HG03045 (cell line): ENCODE results near the gene GGTA1.
"Not testable (repeated sequence)": the region's sequence is repeated elsewhere in the genome, so short reads cannot be mapped to it uniquely, and the experiment has no call there.

Source experiments
- ATAC-seq: cut with Tn5 transposase; IDR thresholded peaks from one replicate; pipeline ENCODE4 v1.9.1; 2021; ENCODE audit warnings: mild to moderate bottlenecking, moderate library complexity; ENCODE audit not compliant: unreplicated experiment

GGTA1 gene

DNA sequence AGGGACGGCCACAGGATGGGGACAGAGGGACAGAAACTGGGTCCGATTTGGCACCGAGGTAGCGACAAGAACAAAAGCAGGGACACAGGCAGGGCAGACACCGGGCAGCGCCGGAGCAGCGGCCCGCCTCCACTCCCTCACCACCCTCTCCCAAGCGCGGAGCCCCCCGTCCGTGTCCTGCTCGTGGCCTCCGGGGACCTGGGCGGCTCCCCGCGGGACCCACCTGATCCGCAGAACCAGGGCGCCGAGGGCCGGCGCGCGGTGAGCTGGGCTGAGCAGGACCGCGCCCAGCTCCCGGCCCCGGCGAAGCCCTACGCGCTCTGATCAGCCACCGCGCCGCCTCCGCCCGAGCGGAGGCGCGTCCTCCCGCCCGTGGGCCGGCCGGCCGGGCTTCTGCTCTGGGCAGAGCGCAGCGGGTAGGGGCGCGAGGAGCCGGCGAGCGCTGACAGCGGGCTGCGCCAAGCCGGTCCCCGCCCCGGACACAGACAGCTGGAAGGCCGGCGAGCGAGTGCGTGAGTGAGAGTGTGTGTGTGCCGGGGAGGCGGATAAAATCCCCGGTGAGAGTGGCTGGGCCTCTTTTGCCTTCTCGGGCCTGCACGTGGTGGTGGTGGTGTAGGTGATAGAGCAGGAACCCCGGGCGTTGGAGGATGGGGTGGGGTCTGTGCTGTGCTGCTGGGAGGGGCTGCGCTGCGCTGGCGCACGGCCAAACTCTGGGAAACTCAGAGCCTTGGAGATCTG lies at the start of gene GGTA1:
GGTA1 (minus strand) TSS at position 418 of the 738 bp plus-strand sequence. CDS start 31,922 bp downstream, outside the sequence.
- ATAC-seq = no peak

DNA sequence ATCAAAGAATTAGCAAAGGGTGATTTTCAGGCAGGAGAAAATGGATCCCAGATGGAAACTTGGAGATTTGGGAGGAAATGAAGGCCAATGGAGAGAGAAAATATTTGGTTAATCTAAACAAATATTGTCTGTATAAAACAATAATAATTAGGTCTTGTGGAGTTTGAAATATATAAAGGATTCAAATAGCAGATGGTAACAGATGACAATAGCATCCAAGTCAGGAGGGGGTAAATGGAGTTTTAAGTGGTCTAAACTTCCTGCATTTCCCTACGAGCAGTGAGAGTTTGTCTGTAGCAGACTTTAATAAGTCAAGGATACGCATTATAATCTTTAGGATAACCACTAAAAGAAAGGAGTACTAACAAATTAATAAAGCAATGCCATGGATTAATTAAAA lies 49.0 kb upstream of the GGTA1 start:
- no peak for ATAC-seq

DNA sequence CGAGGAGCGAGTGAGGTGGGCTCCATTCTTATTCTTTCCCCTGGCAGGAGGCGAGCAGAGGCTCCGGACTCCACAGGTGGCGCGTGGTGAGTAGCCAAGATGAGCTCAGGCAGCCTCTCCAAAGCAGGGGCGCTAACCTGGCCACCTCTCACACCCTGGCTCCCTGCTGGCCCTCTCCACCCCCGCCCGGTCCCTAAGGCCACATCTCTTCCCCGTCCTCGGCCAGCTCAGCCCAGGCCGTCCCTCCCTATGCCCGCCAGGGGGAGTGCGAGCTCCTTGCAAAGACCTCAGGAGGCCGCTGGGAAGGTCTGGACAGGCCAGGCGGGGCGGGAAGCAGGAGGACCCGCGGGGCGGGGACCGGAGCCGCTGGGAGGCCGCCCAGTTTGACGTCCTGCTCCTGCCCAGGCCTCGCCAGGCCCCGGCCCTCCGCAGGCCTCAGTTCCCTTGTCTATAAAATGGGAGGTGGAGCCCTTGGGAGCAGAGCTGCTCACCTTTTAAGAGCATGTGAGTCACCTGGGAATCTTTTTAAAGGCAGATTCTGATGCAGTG lies 46.3 kb upstream of the GGTA1 start:
- peak; percentile 73 for ATAC-seq

DNA sequence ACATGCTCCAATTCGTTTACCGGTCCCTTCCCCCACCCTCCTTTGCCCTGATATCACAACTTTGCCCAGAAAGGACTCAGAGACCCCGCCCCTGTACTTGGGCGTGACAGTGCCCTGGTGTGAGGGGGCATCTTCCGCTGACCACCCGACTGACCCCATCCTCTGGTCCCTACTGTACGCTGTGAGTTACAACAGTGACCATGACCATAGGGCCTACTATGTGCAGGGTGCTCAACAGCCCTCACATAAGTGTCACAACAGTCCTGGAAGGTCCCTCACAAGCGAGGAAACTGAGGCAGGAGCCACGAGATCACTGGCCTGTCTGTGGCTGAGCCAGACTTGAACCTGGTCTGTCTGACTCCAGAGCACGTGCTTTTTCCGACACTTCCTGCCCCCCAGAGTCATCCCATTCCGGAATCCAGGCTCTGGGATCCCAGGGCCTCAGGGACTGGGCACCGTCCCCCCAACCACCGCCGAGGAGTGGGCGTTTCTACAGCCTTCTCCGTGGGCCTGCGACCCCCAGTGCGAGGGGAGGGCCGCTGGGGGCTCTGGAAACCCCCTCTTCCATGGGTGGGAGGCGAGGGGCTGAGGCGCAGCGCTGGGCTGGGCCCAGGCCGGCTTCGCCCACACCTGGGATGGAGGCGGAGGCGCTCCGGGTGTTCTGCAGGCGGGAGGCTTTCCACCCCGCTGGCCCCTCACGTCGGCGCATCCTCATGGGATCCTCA lies 45.7 kb upstream of the GGTA1 start:
- ATAC-seq = no peak

DNA sequence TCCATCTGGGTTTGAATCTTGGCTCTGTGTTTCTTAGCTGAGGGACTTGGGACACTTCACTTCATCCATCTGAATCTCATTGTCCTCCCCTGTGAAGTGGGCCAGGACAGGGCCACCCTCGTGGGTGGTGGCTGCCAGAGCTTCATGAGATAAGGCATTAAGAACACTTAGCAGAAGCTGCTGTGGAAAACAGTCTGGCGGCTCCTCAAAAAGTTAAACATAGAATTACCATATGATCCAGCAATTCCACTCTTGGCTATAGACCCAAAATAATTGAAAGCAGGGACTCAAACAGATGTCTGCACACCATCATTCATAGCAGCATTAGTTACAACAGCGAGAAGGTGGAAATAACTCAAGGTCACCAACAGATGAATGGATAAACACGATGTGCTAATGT lies 42.4 kb upstream of the GGTA1 start:
- no peak for ATAC-seq

DNA sequence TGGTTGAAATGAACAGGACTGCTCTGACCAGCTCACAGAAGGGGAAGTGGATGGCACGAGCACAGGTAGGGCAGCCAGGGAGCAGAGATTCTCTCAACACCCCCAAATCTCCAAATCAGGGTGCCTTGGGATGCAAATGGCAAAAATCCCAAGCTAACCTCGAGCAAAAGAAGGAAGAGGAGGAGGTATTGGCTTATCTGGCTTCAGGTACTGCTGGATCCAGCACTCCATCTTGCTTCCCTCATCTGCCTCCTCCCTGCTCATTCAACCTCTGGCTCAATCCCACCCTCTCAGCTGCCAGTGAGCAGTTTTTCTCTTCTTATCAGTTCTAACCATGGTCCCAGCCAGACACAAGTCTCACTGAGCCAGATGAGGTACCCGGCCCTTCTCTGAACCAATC lies 41.6 kb upstream of the GGTA1 start:
- no peak for ATAC-seq

DNA sequence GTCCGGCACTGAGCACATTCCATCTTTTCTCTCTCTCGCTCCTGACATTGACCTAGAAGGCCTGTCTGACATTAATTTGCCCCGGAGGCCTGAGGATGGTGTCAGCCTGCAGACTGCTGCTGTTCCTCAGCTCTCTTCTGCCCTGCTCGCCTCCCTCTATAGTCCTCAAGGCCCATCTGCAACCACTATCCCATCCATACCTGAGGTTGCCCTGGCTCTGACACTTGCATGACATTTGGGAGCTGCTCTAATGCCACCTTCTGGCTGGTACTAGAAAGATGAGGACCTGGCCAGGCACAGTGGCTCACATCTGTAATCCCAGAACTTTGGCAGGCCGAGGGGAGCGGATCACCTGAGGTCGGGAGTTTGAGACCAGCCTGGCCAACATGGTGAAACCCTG lies 38.6 kb upstream of the GGTA1 start:
- no peak for ATAC-seq

DNA sequence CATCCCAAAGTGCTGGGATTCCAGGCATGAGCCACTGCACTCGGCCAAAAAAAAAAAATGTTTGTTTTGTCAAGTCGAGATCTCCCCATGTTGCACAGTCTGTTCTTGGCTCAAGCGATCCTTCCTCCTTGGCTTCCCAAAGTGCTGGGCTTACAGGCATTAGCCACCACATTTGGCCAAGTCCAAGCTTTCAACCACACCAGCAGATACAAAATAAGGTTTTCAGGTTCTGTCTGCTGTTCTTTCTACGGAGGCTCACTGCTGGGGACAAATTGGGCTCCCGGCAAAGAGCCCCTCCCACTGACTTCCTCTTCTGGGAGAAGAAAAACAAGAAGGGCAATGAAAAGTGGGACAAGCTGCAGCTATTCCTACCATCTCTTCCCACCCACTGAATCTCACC lies 37.6 kb upstream of the GGTA1 start:
- ATAC-seq = no peak

DNA sequence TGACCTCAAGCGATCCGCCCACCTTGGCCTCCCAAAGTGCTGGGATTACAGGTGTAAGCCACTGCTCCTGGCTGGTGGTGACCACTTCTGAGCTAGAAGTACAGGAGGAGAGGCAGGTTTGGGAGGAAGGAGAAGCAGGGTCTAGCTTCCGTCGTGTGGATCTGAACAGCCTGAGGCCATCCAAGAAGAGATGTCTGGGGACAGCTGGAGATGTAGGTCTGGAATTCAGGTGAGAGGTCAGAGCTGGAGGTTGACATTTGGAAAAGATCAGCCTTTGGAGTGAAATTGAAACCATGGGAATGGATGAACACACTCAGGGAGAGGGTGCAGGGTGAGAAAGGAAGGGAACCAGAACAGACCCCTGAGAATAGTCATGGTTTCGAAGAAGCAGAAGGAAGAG lies 33.2 kb upstream of the GGTA1 start:
- ATAC-seq = no peak

DNA sequence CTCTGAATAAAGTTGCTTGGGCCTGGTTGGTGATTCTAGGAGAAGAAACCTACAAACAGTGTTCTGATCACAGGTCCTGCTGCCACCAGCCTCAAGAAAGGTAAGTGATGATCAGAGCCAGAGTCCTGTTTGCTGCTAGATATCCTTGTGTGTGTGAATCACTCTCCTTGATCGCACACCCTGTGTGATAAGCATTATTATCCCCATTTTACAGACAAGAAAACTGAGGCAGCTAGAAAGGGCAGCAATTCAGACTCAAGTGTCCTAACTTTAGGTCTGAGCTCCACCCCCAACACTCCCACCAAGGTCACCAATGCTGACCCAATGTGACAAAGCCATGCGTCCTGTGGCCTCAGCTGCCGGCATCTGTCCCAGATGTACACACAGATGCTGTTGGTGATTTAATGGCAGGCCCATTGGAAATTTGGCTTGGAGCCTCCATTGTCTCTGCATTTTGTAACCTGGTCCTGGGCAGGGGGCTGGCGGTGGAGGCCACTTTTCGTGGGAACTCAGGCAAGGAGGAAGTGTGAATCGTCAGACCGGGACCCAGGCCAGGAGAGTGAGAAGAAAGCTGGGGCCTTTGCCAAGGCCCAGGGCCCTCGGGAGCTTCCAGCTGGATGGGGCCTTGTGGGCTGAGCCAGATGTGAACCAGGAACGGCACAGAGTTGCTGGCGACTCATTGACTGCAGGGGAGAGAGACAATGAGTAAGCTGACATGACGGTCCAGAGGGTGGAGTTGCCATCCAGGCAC lies 29.8 kb upstream of the GGTA1 start:
- no peak for ATAC-seq

DNA sequence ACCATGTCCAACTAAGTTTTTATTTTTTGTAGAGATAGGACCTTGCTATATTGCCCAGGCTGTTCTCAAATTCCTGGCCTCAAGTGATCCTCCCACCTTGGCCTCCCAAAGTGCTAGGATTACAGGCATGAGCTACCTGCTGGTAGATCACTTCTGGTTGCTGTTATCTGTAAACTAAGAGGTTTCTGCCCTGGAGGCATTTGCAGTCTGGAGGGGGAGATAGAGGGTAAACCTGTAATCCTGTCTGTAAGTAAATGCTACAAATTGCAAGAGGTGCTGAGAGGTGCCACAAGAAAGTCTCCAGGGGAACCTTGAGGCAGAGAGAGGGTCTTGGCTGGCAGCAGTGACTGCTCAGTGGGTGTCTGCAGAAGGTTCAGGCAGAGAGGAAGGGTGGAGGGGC lies 29.0 kb upstream of the GGTA1 start:
- no peak for ATAC-seq

DNA sequence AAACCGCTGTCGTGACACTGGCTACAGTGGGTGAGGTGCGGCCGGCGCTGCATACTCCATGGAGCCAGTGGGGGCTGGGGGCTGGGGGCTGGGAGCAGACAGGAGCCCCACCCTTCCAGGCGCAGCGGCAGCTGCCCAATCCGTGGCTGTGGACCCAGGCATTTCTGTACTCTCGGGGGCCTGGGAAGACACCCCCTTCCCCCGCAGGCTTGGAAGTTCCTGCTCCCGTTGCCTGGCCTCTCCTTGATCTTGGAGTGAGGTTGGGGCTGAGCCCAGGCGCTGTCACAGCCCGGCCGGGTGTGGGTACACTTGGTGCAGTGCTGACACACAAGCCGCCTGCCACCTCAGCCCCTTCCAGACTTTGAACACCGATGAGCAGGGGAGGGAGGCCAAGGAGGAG lies 27.7 kb upstream of the GGTA1 start:
- no peak for ATAC-seq

DNA sequence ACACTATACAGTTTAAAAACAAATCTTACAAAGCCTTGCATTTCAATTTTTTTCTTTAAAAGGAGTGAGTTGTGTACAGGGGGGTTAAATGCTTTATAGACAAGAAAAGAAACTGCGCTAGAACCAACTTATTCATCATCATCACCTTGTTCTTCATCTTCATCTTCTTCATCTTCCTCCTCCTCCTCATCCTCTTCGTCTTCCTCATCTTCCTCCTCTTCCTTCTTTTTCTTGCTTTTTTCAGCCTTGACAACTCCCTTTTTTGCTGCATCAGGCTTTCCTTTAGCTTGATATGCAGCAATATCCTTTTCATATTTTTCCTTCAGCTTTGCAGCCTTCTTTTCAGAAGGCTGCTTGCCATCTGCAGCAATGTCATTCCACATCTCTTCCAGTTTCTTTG lies 20.0 kb upstream of the GGTA1 start:
- not testable (repeated sequence) for ATAC-seq

DNA sequence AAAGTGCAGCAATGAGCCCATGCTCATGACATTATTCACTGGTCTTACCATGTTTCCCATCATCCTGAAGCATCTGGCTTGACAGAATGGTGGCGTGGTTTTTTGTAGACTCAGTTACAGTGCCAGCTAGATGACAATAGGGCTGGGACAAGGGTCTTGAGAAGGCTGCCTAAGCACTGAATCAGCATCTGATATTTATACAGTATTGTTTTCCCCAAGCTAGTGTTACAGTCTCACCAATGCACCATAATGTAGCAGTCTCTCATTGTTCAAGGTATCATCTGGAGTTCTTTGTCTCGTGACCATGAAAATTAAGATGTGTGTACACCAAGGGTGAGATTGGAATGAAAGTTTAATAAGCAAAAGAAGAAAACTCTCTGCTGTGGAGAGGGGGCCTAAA lies 19.0 kb upstream of the GGTA1 start:
- no peak for ATAC-seq

DNA sequence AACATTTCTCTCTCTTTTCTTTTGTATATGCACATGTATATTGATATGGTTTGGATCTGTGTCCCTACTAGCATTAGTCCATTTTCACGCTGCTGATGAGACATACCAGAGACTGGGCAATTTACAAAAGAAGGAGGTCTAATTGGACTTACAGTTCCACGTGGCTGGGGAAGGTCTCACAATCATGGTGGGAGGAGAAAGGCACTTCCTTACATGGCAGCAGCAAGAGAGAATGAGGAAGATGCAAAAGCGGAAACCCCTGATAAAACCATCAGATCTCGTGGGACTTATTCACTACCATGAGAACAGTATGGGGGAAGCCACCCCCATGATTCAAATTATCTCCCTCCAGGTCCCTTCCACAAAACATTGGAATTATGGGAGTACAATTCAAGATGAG lies 13.5 kb upstream of the GGTA1 start:
- not testable (repeated sequence) for ATAC-seq

DNA sequence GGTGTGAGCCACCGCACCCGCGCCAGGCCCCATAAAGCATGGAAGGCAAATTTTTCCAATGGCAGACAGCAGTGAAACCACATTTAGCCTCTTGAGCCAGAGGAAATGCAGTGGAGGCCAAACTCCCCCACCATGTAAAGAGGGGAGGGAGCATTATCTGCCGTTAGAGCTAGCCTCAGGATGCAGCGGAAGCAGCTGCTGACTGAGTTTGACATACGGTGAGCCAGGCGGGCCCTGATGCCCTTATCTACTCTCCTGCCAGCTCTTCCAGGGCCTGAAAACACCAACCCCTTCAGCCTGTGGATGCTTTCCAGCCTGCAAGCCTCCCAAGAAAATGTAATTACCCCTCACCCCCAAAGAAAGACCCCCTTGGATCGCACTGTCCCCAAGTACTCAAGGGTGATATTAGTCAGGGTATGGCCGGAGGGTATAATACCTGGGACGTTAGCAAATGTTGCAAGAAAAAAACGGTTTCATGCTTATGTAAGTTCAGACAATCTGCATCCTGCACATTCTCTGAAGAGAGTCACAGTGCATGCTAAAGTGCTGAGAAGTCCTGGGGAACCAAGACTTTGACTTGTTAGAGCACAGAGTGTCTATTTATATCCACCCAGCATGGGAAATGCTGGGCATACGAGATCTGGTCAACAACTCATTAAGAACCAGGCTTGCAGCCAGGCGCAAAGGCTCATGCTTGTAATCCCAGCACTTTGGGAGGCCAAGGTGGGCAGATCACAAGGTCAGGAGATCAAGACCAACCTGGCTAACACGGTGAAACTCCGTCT lies 11.3 kb upstream of the GGTA1 start:
- ATAC-seq = no peak

DNA sequence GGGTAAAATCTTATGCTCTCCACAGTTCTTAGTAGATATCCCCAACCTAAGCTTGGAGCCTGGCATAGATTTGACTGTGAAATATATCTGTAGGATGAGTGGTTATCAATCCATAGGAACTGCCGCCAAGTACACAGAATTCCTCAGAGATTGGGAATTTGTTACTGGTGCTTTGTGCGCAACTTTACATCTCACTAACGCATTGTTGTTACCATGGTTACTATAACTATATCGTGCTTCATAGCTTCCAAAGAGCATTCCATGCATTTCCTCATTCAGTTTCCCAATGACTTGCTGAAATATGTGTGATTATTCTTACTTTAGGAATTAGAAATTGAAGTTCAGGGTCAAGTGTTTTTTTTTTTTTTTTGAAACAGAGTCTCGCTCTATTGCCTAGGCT lies 9.5 kb upstream of the GGTA1 start:
- ATAC-seq = no peak

DNA sequence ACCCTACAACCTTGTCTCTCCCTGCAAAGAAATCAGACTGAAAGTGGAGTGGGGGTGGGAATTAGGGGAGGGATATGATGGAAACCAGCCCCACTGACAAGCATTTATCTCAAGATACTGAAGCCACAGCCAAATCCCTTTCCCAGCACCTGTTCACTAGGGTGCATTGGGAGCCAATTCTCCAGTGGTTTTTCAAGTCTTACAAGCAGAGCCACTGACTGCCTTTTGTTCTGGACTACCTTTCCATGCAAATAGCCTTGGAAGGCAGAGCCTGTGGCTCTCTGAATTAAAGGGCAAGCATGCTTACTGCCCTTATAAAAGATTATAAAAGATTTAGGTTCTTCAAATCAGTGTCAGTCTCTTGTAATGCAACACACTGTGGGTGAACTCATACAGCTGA lies 8.8 kb upstream of the GGTA1 start:
- ATAC-seq = no peak

DNA sequence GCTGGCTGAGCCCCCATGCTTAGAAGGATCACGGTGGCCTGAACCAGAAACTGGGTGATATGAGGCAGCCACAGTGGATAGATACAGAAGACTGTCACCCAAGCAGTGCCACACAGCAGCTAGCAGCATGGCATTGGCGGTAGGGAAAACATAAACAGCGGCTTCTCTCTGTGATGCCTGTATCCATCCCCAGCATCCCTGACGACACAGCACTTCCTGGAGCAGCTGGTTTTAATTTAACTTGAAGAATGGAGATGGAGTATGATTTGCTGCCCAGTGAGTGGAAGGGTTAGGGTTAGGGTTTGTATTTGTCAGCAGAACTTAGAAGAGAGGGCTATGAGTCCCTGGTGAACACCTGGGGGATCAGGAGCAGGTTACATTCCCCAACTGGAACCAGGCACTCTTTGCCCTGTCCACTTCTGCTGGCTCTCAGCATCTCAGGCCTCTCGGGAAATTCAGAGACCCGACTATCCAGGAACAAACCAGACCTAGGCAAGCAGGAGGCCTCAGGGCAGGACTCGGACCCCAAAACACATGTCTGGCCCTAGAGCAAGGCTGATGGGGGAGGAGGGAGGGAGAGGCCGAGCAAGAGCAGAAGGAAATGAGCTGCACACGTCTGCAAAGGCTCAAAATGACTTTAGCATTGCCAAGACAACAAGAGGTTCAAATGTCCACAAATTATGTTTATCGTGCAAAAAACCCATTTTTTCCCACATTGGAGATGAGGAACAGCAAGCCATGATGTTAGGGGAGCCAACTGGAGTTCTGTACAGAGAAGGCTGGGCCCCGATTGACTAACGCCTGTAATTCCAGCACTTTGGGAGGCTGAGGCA lies 6.5 kb upstream of the GGTA1 start:
- ATAC-seq = no peak

DNA sequence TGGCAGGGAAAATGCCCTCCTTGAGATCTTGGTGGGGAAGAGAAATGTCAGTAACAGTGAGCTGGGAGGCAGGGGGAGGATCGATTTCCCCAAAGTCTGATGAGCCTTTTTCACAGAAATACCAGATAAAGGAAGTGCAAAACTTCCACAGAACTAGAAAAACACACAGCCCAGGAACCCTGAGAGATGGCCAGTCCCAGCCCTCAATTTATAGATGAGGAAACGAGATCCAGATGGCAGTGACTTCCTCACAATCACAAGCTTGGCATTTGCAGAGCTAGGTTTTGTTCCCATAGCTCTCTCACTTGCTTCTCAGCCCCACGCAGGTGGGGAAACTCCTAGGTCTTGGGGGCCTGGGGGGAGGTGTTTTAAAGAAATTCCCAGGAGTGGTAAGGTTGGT lies 3.8 kb upstream of the GGTA1 start:
- no peak for ATAC-seq
